Measurements from ENCODE around the gene SCARB1. TPM values are rescaled to one million over a fixed set of nuclear protein-coding genes. Genes with fewer than 3 reads are reported as not detected.

SCARB1 gene
- total RNA-seq, 1 experiment from 2014 or later: 359 TPM

GRCh38 chr12:124870515-124870914 lies 6.9 kb upstream of the SCARB1 start:
- H3K27me3 ChIP-seq (ENCODE audit: control insufficient read depth, insufficient read depth, low read length): no peaks in the 10 kb centered on the region
- H3K9me3 ChIP-seq (ENCODE audit: control insufficient read depth, insufficient read depth, low read depth, low read length): no peaks in the 10 kb centered on the region
- no peaks in the 10 kb centered on the region for H3K36me3 ChIP-seq (ENCODE audit: control insufficient read depth, insufficient read depth, low read length)
- CTCF ChIA-PET: no interaction called here
- in situ Hi-C loops (cut with HindIII; ENCODE audit: low pct_unique_long_range_greater_than_20kb, low sequenced_read_pairs): no loop called here
- BruUV-seq (replicated peaks): no TSS peak
- H3K4me1 ChIP-seq (ENCODE audit: control insufficient read depth, insufficient read depth, low read length): peaks cover 4% of the 10 kb centered on the region
- intact Hi-C loops (cut with micrococcal nuclease; ENCODE audit: unreplicated experiment): no loop called here
- POLR2A ChIA-PET: interaction anchor here (1.0 kb wide), 1 partner anchor 16 kb away, joined by 6 read pairs; no protein-coding TSS in a partner anchor
- ATAC-seq (no peak), DNase-seq (ENCODE audit: low read depth, low spot score) (no peak)
- no peak overlapping the region for H3K4me3 ChIP-seq (ENCODE audit: low read depth in 2 of 2, low read length in 2 of 2)
- TF ChIP-seq TCF7L2 (IDR thresholded peaks at IDR 0.05; ENCODE audit: low read depth, low read length) (no peak), SIN3A (IDR thresholded peaks at IDR 0.05; ENCODE audit: borderline replicate concordance, insufficient read depth, low read depth, low read length) (no peak), POLR2AphosphoS5 (IDR thresholded peaks at IDR 0.05; ENCODE audit: low read depth, low read length) (no peak)
- TF ChIP-seq, protein P1, sequence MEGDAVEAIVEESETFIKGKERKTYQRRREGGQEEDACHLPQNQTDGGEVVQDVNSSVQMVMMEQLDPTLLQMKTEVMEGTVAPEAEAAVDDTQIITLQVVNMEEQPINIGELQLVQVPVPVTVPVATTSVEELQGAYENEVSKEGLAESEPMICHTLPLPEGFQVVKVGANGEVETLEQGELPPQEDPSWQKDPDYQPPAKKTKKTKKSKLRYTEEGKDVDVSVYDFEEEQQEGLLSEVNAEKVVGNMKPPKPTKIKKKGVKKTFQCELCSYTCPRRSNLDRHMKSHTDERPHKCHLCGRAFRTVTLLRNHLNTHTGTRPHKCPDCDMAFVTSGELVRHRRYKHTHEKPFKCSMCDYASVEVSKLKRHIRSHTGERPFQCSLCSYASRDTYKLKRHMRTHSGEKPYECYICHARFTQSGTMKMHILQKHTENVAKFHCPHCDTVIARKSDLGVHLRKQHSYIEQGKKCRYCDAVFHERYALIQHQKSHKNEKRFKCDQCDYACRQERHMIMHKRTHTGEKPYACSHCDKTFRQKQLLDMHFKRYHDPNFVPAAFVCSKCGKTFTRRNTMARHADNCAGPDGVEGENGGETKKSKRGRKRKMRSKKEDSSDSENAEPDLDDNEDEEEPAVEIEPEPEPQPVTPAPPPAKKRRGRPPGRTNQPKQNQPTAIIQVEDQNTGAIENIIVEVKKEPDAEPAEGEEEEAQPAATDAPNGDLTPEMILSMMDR (IDR thresholded peaks at IDR 0.05): no peak
- TF ChIP-seq, protein P2, sequence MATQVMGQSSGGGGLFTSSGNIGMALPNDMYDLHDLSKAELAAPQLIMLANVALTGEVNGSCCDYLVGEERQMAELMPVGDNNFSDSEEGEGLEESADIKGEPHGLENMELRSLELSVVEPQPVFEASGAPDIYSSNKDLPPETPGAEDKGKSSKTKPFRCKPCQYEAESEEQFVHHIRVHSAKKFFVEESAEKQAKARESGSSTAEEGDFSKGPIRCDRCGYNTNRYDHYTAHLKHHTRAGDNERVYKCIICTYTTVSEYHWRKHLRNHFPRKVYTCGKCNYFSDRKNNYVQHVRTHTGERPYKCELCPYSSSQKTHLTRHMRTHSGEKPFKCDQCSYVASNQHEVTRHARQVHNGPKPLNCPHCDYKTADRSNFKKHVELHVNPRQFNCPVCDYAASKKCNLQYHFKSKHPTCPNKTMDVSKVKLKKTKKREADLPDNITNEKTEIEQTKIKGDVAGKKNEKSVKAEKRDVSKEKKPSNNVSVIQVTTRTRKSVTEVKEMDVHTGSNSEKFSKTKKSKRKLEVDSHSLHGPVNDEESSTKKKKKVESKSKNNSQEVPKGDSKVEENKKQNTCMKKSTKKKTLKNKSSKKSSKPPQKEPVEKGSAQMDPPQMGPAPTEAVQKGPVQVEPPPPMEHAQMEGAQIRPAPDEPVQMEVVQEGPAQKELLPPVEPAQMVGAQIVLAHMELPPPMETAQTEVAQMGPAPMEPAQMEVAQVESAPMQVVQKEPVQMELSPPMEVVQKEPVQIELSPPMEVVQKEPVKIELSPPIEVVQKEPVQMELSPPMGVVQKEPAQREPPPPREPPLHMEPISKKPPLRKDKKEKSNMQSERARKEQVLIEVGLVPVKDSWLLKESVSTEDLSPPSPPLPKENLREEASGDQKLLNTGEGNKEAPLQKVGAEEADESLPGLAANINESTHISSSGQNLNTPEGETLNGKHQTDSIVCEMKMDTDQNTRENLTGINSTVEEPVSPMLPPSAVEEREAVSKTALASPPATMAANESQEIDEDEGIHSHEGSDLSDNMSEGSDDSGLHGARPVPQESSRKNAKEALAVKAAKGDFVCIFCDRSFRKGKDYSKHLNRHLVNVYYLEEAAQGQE (IDR thresholded peaks at IDR 0.05; ENCODE audit: insufficient read depth in 1 of 2, low read depth in 2 of 2, low read length in 1 of 2): no peak
- no peak overlapping the region for H3K27ac ChIP-seq (ENCODE audit: low read length)

DNA sequence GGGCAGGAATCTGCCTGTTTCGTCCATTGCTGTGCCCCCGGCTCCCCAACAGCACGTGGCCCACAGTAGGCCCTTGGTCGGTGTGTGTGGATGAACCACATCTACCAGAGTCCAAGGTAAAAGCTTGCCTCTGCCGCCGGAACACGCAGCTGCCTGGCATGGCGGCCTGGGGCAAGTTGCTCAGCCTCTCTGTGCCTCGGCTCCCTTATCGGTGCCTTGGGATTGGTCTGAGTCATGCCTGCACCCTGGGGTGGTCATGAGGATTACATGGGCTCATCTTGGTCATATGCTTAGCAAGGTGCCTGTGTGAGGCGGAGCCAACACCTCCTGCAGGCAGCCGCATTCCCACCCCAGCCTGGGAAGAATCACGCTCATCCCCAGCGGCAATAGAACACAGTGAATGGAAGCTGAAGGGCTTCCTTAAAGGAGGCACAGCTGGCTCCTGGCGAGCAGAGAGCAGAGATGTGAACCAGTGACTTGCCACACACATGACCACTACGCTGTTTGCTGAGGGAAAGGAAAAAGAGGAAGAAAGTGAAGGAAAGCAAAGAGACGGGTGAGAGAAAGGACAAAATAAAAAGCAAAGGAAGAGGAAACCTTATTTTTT lies 5.5 kb upstream of the SCARB1 start:
- H3K4me3 ChIP-seq (ENCODE audit: low read depth in 2 of 2, low read length in 2 of 2): no peak overlapping the region
- H3K36me3 ChIP-seq (ENCODE audit: control insufficient read depth, insufficient read depth, low read length): no peaks in the 10 kb centered on the region
- DNase-seq (ENCODE audit: low read depth, low spot score) (no peak), ATAC-seq (no peak)
- H3K9me3 ChIP-seq (ENCODE audit: control insufficient read depth, insufficient read depth, low read depth, low read length): no peaks in the 10 kb centered on the region
- TF ChIP-seq TCF7L2 (IDR thresholded peaks at IDR 0.05; ENCODE audit: low read depth, low read length) (no peak), POLR2AphosphoS5 (IDR thresholded peaks at IDR 0.05; ENCODE audit: low read depth, low read length) (no peak), SIN3A (IDR thresholded peaks at IDR 0.05; ENCODE audit: borderline replicate concordance, insufficient read depth, low read depth, low read length) (no peak)
- TF ChIP-seq, protein P2 (IDR thresholded peaks at IDR 0.05; ENCODE audit: insufficient read depth in 1 of 2, low read depth in 2 of 2, low read length in 1 of 2): no peak
- TF ChIP-seq, protein P1 (IDR thresholded peaks at IDR 0.05): no peak
- H3K27ac ChIP-seq (ENCODE audit: low read length): no peak overlapping the region
- intact Hi-C loops (cut with micrococcal nuclease; ENCODE audit: unreplicated experiment): no loop called here
- in situ Hi-C loops (cut with HindIII; ENCODE audit: low pct_unique_long_range_greater_than_20kb, low sequenced_read_pairs): no loop called here
- H3K4me1 ChIP-seq (ENCODE audit: control insufficient read depth, insufficient read depth, low read length): peaks cover 5% of the 10 kb centered on the region
- H3K27me3 ChIP-seq (ENCODE audit: control insufficient read depth, insufficient read depth, low read length): no peaks in the 10 kb centered on the region
- CTCF ChIA-PET: no interaction called here
- no TSS peak for BruUV-seq (replicated peaks)
- POLR2A ChIA-PET: no interaction called here

All from Panc1 (cell line).